Smooth muscle cell (in vitro differentiated cells): ENCODE measurements around the gene KRT35. TPM values are rescaled to one million over a fixed set of nuclear protein-coding genes. Genes with fewer than 3 reads are reported as not detected.
A peak's percentile ranks its signal among the peaks of the same experiment; 100 is the strongest.

ENCODE experiments used
- DNase-seq: peaks from one replicate; lab custom pipeline; 2025; ENCODE audit not compliant: unreplicated experiment; lab: John Stamatoyannopoulos, UW
- H2AFZ ChIP-seq: fragments of 200-600 bp; sonication (generic); 2 replicates; pipeline ENCODE4 v1.6.0; 2016; ENCODE audit warnings: antibody characterized with exemption, low read depth, mild to moderate bottlenecking
- H3F3A ChIP-seq: fragments of 200-600 bp; sonication (generic); 2 replicates; pipeline ENCODE4 v1.6.0; 2017; ENCODE audit warnings: antibody characterized with exemption, low read depth
- H3K27ac ChIP-seq: fragments of 200-600 bp; sonication (generic); 2 replicates; pipeline ENCODE4 v1.5.1; 2016; ENCODE audit warnings: low read depth, mild to moderate bottlenecking
- H3K27me3 ChIP-seq: fragments of 200-600 bp; sonication (generic); 2 replicates; pipeline ENCODE4 v1.6.1; 2016; ENCODE audit warnings: low read depth, mild to moderate bottlenecking
- H3K36me3 ChIP-seq: fragments of 200-600 bp; sonication (generic); 2 replicates; pipeline ENCODE4 v1.5.1; 2016; ENCODE audit warnings: low read depth
- H3K4me1 ChIP-seq: fragments of 200-600 bp; sonication (generic); 2 replicates; pipeline ENCODE4 v1.5.1; 2016; ENCODE audit warnings: low read depth
- H3K4me2 ChIP-seq: fragments of 200-600 bp; sonication (generic); 2 replicates; pipeline ENCODE4 v1.6.0; 2016; ENCODE audit warnings: mild to moderate bottlenecking
- H3K4me3 ChIP-seq: fragments of 200-600 bp; sonication (generic); 2 replicates; pipeline ENCODE4 v1.5.1; 2016; ENCODE audit warnings: mild to moderate bottlenecking
- H3K79me2 ChIP-seq: fragments of 200-600 bp; sonication (generic); 2 replicates; pipeline ENCODE4 v1.6.0; 2016; ENCODE audit warnings: low read depth, mild to moderate bottlenecking
- H3K9ac ChIP-seq: fragments of 200-600 bp; sonication (generic); 2 replicates; pipeline ENCODE4 v1.6.0; 2016; ENCODE audit warnings: low read depth
- H3K9me3 ChIP-seq: fragments of 200-600 bp; sonication (generic); replicated peaks from 2 replicates; pipeline ENCODE4 v1.5.1; 2016; ENCODE audit warnings: low read depth
- H4K20me1 ChIP-seq: fragments of 200-600 bp; sonication (generic); 2 replicates; pipeline ENCODE4 v1.6.0; 2016; ENCODE audit warnings: low read depth
- CTCF ChIP-seq: fragments of 200-600 bp; sonication (generic); IDR thresholded peaks from 2 replicates; pipeline ENCODE4 v1.5.1; 2017; ENCODE audit warnings: borderline replicate concordance, mild to moderate bottlenecking, antibody characterized with exemption; ENCODE audit not compliant: insufficient read depth, poor library complexity, severe bottlenecking
- WGBS: methylation state at CpG from one replicate; pipeline ENCODE4 v1.1.7; 2016; ENCODE audit warnings: low lambda C conversion rate; 5-methylcytosine and 5-hydroxymethylcytosine counted together
- polyA plus RNA-seq: library from polyadenylated mRNA; unstranded; fragments of >200 nt; fragmentation: Nextera tagmentation; extraction: Ambion mirVana; gene quantifications from 2 replicates; pipeline ENCODE4 v1.2.1, GENCODE V29; 2016
- total RNA-seq: library from RNA; depleted of rRNA; stranded (reverse); fragments of >200 nt; gene quantifications from 2 replicates; pipeline ENCODE4 v1.2.3, GENCODE V29; 2014

The KRT35 gene
- total and polyA plus RNA-seq, 2 experiments from 2014 or later: not detected

GRCh38 chr17:41528959-41529353 lies 48.0 kb upstream of the KRT35 start:
- TF ChIP-seq CTCF: no peak
- Histone ChIP-seq H3K79me2 (peaks cover 9% of the 10 kb centered on the region), H3F3A (peaks cover 7% of the 10 kb centered on the region), H3K4me1 (peaks cover 34% of the 10 kb centered on the region), H3K9me3 (no peaks in the 10 kb centered on the region), H3K27me3 (no peaks in the 10 kb centered on the region), H3K27ac (peak overlapping the region; percentile 92), H4K20me1 (peaks cover 36% of the 10 kb centered on the region), H3K36me3 (no peaks in the 10 kb centered on the region), H3K4me3 (peak overlapping the region; percentile 69), H3K4me2 (peak overlapping the region; percentile 62), H3K9ac (no peak overlapping the region), H2AFZ (peak overlapping the region; percentile 3)
- 55% methylated on average over 10 of the region's 10 CpGs for WGBS
- no peak for DNase-seq

GRCh38 chr17:41527063-41528023 lies 46.4 kb upstream of the KRT35 start:
- Histone ChIP-seq H3K4me3 (peak overlapping the region; percentile 69), H2AFZ (peak overlapping the region; percentile 51), H3K9ac (peak overlapping the region; percentile 65), H3K79me2 (peaks cover 9% of the 10 kb centered on the region), H3K36me3 (no peaks in the 10 kb centered on the region), H3K27ac (peak overlapping the region; percentile 92), H3K9me3 (no peaks in the 10 kb centered on the region), H3K4me1 (peaks cover 34% of the 10 kb centered on the region), H3K4me2 (peak overlapping the region; percentile 87), H3F3A (peaks cover 21% of the 10 kb centered on the region), H4K20me1 (peaks cover 43% of the 10 kb centered on the region), H3K27me3 (no peaks in the 10 kb centered on the region)
- no peak for TF ChIP-seq CTCF
- DNase-seq: no peak
- WGBS: 1% methylated on average over 57 of the region's 62 CpGs

GRCh38 chr17:41524261-41524660 lies 43.3 kb upstream of the KRT35 start:
- H3K79me2 ChIP-seq: peaks cover 9% of the 10 kb centered on the region
- H3K36me3 ChIP-seq: no peaks in the 10 kb centered on the region
- WGBS: 91% methylated on average over 11 of the region's 11 CpGs
- no peaks in the 10 kb centered on the region for H3K9me3 ChIP-seq
- peaks cover 16% of the 10 kb centered on the region for H3K4me1 ChIP-seq
- peaks cover 43% of the 10 kb centered on the region for H4K20me1 ChIP-seq
- no peak for DNase-seq
- H3K9ac ChIP-seq: no peak overlapping the region
- H3F3A ChIP-seq: peaks cover 24% of the 10 kb centered on the region
- no peak overlapping the region for H3K4me2 ChIP-seq
- H3K4me3 ChIP-seq: no peak overlapping the region
- TF ChIP-seq CTCF: no peak
- no peak overlapping the region for H3K27ac ChIP-seq
- H2AFZ ChIP-seq: no peak overlapping the region
- H3K27me3 ChIP-seq: no peaks in the 10 kb centered on the region
